ENCODE data around the gene ELFN1.

ELFN1 gene

DNA sequence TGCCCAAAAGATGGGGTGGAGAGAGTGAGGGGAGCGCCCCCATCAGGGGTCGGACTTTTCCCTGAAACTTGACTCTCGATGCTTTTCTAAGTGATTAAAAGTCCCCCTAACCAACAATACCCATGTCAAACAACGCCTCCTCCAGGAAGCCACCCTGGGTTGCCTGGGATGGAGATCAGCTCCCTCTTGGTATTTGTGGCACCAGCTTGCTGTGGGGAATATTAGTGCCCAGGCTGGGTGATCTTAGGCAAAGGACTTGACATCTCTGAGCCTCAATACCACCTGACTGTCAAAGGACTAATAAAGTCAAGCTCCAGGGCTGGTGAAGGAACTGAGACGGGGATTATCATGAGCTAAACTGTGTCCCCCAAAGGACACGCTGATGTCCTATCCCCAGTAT lies 18.2 kb upstream of the ELFN1 start:
- TF ChIP-seq POLR2AphosphoS5 (IDR thresholded peaks at IDR 0.05; ENCODE audit: low read depth, low read length) (no peak), TAF1 (IDR thresholded peaks at IDR 0.05; ENCODE audit: borderline replicate concordance, low read depth, low read length) (no peak), POLR2A (IDR thresholded peaks at IDR 0.05; ENCODE audit: low read depth, low read length) (no peak)
- DNase-seq (ENCODE audit: insufficient read length) = no peak
- no peak for FAIRE-seq

GRCh38 chr7:1653500-1653899 lies 16.6 kb upstream of the ELFN1 start:
- TF ChIP-seq POLR2A (IDR thresholded peaks at IDR 0.05; ENCODE audit: low read depth, low read length) (no peak), POLR2AphosphoS5 (IDR thresholded peaks at IDR 0.05; ENCODE audit: low read depth, low read length) (no peak), TAF1 (IDR thresholded peaks at IDR 0.05; ENCODE audit: borderline replicate concordance, low read depth, low read length) (no peak)
- DNase-seq (ENCODE audit: insufficient read length) (no peak), FAIRE-seq (no peak)

DNA sequence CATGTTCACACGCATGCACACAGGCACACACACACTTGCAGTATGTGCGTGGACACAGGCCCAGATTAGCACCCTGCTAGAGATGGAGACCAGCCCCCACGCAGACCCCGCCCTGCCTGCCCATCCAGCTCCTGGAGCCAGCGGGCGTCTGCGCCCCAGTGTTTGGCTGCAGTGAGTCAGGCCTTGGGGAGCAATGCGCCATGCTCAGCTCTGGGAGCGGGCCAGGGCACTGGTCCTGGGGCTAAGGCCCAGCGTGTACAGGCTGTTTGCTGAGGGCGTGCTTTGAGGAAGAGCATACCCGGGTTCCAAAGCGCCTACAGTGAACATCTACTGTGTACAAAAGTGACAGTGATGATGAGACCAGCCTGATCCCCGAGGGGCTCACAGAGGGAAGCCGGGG lies 16.0 kb upstream of the ELFN1 start:
- TF ChIP-seq POLR2AphosphoS5 (IDR thresholded peaks at IDR 0.05; ENCODE audit: low read depth, low read length) (no peak), POLR2A (IDR thresholded peaks at IDR 0.05; ENCODE audit: low read depth, low read length) (no peak), TAF1 (IDR thresholded peaks at IDR 0.05; ENCODE audit: borderline replicate concordance, low read depth, low read length) (no peak)
- DNase-seq (ENCODE audit: insufficient read length) (no peak), FAIRE-seq (no peak)

- TF ChIP-seq TAF1 (IDR thresholded peaks at IDR 0.05; ENCODE audit: borderline replicate concordance, low read depth, low read length) (no peak), POLR2A (IDR thresholded peaks at IDR 0.05; ENCODE audit: low read depth, low read length) (no peak), POLR2AphosphoS5 (IDR thresholded peaks at IDR 0.05; ENCODE audit: low read depth, low read length) (no peak)
- no peak for FAIRE-seq
- no peak for DNase-seq (ENCODE audit: insufficient read length)
These were observed 15.2 kb upstream of the ELFN1 start for GRCh38 chr7:1654738-1655475.

- FAIRE-seq (no peak), DNase-seq (ENCODE audit: insufficient read length) (no peak)
- no peak for TF ChIP-seq POLR2AphosphoS5 (IDR thresholded peaks at IDR 0.05; ENCODE audit: low read depth, low read length)
- no peak for TF ChIP-seq POLR2A (IDR thresholded peaks at IDR 0.05; ENCODE audit: low read depth, low read length)
- no peak for TF ChIP-seq TAF1 (IDR thresholded peaks at IDR 0.05; ENCODE audit: borderline replicate concordance, low read depth, low read length)
These were observed 10.4 kb upstream of the ELFN1 start for GRCh38 chr7:1659696-1660095.

- FAIRE-seq (no peak), DNase-seq (ENCODE audit: insufficient read length) (no peak)
- TF ChIP-seq POLR2A (IDR thresholded peaks at IDR 0.05; ENCODE audit: low read depth, low read length) (no peak), TAF1 (IDR thresholded peaks at IDR 0.05; ENCODE audit: borderline replicate concordance, low read depth, low read length) (no peak), POLR2AphosphoS5 (IDR thresholded peaks at IDR 0.05; ENCODE audit: low read depth, low read length) (no peak)
These were observed 8.6 kb upstream of the ELFN1 start for GRCh38 chr7:1661461-1661860.

DNA sequence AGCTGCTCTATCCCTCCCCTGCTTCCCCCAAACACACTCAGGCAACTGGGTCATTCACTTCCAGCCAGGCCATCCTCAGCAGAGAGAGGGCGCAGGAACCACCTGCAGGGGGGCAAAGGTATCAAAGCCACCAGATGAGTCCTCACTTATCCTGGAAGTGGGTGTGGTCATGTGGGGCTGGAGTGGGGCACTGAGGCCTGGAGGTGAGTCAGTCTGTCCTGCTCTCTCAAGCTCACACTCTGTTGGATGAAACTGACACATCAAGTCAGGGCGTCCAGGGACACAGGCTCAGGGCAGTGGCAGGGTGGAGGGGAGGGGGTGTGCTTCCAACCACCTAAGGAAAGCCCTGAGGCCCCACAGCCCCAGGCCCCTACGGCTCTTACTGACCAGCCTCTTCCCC lies 8.0 kb upstream of the ELFN1 start:
- TF ChIP-seq TAF1 (IDR thresholded peaks at IDR 0.05; ENCODE audit: borderline replicate concordance, low read depth, low read length) (no peak), POLR2A (IDR thresholded peaks at IDR 0.05; ENCODE audit: low read depth, low read length) (no peak), POLR2AphosphoS5 (IDR thresholded peaks at IDR 0.05; ENCODE audit: low read depth, low read length) (no peak)
- FAIRE-seq (no peak), DNase-seq (ENCODE audit: insufficient read length) (no peak)

DNA sequence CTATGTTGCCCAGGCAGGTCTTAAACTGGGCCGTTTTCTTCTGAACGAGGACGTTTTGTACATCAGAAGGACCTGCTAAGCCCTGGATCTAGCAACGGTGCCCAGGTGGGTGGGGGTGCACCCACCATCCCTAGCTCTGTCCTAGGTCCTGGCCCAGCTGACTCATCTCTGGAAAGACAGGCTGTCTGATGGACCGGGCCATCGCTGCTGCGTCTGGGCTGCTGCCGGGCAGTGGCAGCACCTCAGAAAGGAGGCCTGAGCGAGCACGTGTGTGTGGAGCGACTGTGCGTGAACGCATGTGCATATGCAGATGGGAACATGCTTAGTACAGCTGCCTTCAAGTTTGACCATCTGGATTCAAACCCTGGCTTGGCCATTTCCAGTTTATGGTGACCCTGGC lies 7.3 kb upstream of the ELFN1 start:
- TF ChIP-seq TAF1 (IDR thresholded peaks at IDR 0.05; ENCODE audit: borderline replicate concordance, low read depth, low read length) (no peak), POLR2AphosphoS5 (IDR thresholded peaks at IDR 0.05; ENCODE audit: low read depth, low read length) (no peak), POLR2A (IDR thresholded peaks at IDR 0.05; ENCODE audit: low read depth, low read length) (no peak)
- no peak for DNase-seq (ENCODE audit: insufficient read length)
- FAIRE-seq = no peak

DNA sequence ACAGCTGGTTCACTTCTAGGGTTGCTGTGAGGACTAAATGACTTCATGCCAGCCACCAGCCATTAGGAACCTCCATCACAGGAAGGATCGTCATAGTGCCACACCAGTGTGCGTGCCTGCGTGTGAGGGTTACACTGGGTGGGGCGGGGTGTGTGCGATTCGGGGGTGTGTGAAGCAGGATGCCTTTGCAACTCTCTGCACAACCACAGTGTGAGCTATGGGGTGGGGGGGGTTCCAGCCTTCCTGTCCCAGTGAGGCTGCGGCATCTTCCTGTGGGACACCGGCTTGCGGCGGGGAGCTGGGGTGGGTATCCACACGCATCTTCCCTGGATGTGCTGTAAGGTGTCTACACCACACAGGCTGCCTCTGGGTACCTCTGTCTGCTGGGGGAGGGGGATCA lies 6.9 kb upstream of the ELFN1 start:
- TF ChIP-seq POLR2AphosphoS5 (IDR thresholded peaks at IDR 0.05; ENCODE audit: low read depth, low read length) (no peak), POLR2A (IDR thresholded peaks at IDR 0.05; ENCODE audit: low read depth, low read length) (no peak), TAF1 (IDR thresholded peaks at IDR 0.05; ENCODE audit: borderline replicate concordance, low read depth, low read length) (no peak)
- FAIRE-seq (no peak), DNase-seq (ENCODE audit: insufficient read length) (peak; percentile 5)

GRCh38 chr7:1663857-1664651 lies 6.0 kb upstream of the ELFN1 start:
- peak; percentile 20 for DNase-seq (ENCODE audit: insufficient read length)
- no peak for TF ChIP-seq TAF1 (IDR thresholded peaks at IDR 0.05; ENCODE audit: borderline replicate concordance, low read depth, low read length)
- TF ChIP-seq POLR2AphosphoS5 (IDR thresholded peaks at IDR 0.05; ENCODE audit: low read depth, low read length) = no peak

DNA sequence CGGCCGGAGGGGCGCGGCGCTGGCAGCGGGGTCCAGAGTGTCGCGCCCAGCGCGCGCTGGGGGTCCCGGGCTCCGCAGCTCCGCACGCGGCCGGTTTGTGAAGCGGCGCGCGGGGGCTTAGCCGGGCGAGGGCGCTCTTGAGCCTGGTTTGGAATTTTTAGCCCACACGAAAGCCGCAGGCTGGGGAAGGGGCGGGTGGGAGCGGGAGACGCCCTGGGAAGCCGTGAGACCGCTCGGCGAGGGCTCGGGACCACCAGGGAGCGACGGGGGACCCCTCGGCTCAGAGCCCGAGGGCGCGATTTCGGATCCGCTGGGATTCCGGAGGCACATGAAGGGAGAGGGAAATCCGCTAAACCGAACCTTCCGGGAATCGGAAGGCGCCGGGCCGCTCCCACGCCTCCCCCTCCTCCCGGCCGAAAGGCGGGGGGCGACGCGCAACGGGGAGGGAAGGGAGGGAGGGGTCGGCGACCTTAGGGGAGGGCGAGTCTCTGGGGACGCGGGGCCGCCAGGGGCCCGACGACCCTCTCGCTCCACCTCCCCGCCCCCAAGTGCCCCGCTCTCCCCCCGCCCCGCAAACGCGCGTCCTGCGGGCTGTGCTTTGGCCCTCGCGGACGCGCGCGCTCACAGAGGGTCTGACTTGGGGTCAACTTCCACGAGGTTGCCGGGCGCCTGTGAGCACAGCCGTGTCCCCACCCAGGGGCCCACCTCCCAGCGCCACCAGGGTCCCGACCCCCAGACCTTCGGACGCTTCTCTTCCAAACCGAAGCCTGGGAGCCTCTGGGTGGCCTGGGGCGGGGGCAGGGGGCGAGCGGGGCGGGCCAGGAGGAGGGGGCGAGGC lies 5.1 kb upstream of the ELFN1 start:
- peak; percentile 76 for DNase-seq (ENCODE audit: insufficient read length)
- no peak for FAIRE-seq
- TF ChIP-seq TAF1 (IDR thresholded peaks at IDR 0.05; ENCODE audit: borderline replicate concordance, low read depth, low read length) (no peak), POLR2A (IDR thresholded peaks at IDR 0.05; ENCODE audit: low read depth, low read length) (no peak), POLR2AphosphoS5 (IDR thresholded peaks at IDR 0.05; ENCODE audit: low read depth, low read length) (no peak)

More at GRCh38 chr7:1663857-1664651, 6.0 kb upstream of the ELFN1 start:
- no peak for FAIRE-seq
